GM18951 (cell line): ENCODE measurements around the gene XXYLT1.

Experiments
- POLR2A ChIP-seq: IDR thresholded peaks from 4 replicates; pipeline ENCODE4 v1.6.1; 2011; ENCODE audit warnings: mild to moderate bottlenecking; ENCODE audit not compliant: insufficient read length, insufficient read depth; ENCODE audit errors: extremely low read depth
- in situ Hi-C: fragments of 300-500 bp; cut with MboI; formaldehyde crosslinking; loops from one replicate; pipeline ENCODE4 v1.12.0; 2022; ENCODE audit warnings: low sequenced_read_pairs, mixed read lengths, inconsistent platforms; ENCODE audit not compliant: unreplicated experiment

Gene XXYLT1

GRCh38 chr3:195129072-195129643, 141.8 kb downstream of the XXYLT1 start:
- in situ Hi-C loops: loop anchor here (25.0 kb wide), 1 partner anchor 408 kb away; the partner anchor contains the start of gene PPP1R2
- TF ChIP-seq POLR2A: no peak

- in situ Hi-C loops: loop anchor here (25.0 kb wide), 1 partner anchor 409 kb away; the partner anchor contains the start of gene PPP1R2
- TF ChIP-seq POLR2A: no peak
Measured at GRCh38 chr3:195128255-195129071, 142.5 kb downstream of the XXYLT1 start.

- TF ChIP-seq POLR2A: no peak
- in situ Hi-C loops: loop anchor here (25.0 kb wide), 1 partner anchor 411 kb away; the partner anchor contains the start of gene PPP1R2
Measured at GRCh38 chr3:195126056-195126605, 144.8 kb downstream of the XXYLT1 start.

GRCh38 chr3:195125646-195126045, 145.3 kb downstream of the XXYLT1 start:
- no peak for TF ChIP-seq POLR2A
- in situ Hi-C loops: loop anchor here (25.0 kb wide), 1 partner anchor 412 kb away; the partner anchor contains the start of gene PPP1R2

- no peak for TF ChIP-seq POLR2A
- in situ Hi-C loops: no loop called here
Measured at GRCh38 chr3:195124378-195124992, 146.5 kb downstream of the XXYLT1 start.

GRCh38 chr3:195123281-195123691, 147.7 kb downstream of the XXYLT1 start:
- no peak for TF ChIP-seq POLR2A
- in situ Hi-C loops: no loop called here

- in situ Hi-C loops: no loop called here
- TF ChIP-seq POLR2A: no peak
Measured at GRCh38 chr3:195122261-195122660, 148.7 kb downstream of the XXYLT1 start.

GRCh38 chr3:195120267-195120601, 150.7 kb downstream of the XXYLT1 start:
- in situ Hi-C loops: no loop called here
- no peak for TF ChIP-seq POLR2A

GRCh38 chr3:195119461-195120266, 151.3 kb downstream of the XXYLT1 start:
- in situ Hi-C loops: no loop called here
- no peak for TF ChIP-seq POLR2A

- no peak for TF ChIP-seq POLR2A
- in situ Hi-C loops: no loop called here
Measured at GRCh38 chr3:195118671-195119070, 152.3 kb downstream of the XXYLT1 start.

- in situ Hi-C loops: no loop called here
- TF ChIP-seq POLR2A: no peak
Measured at GRCh38 chr3:195117978-195118581, 152.9 kb downstream of the XXYLT1 start.
